AG04449 (cell line): ENCODE data around the gene GRIK1.
A peak's percentile ranks its signal among the peaks of the same experiment; 100 is the strongest.

ENCODE experiments used
- CTCF ChIA-PET: fragments of 350-600 bp; formaldehyde crosslinking; extraction: SDS; loops from one replicate; lab custom pipeline; 2021; ENCODE audit warnings: antibody characterized with exemption; lab: Yijun Ruan, JAX
- POLR2A ChIA-PET: fragments of 400-600, 350-600 bp; formaldehyde crosslinking; extraction: SDS; loops from one replicate; lab custom pipeline; 2020; ENCODE audit warnings: antibody characterized with exemption, inconsistent platforms; lab: Yijun Ruan, JAX
- DNase-seq: peaks from one replicate; pipeline ENCODE4 v3.0.0-alpha.2; 2010; ENCODE audit warnings: low read depth, low spot score
- H3K4me3 ChIP-seq: 2 replicates; pipeline ENCODE4 v1.5.1; 2011; ENCODE audit warnings: low read depth, mild to moderate bottlenecking, control low read depth, low read length
- CTCF ChIP-seq: IDR thresholded peaks from one replicate; pipeline ENCODE4 v1.5.1; 2011; ENCODE audit warnings: mild to moderate bottlenecking, moderate library complexity, low read length, control low read depth, inconsistent platforms; ENCODE audit not compliant: insufficient read depth; ENCODE audit errors: missing control alignments

GRIK1 gene

GRCh38 chr21:29860346-29860745 is 79.5 kb downstream of the GRIK1 start:
- no peak for TF ChIP-seq CTCF
- ChIA-PET POLR2A (no interaction called here), CTCF (interaction anchor here (1.0 kb wide), 1 partner anchor 12 kb away, joined by 4 read pairs; no protein-coding TSS in a partner anchor)
- H3K4me3 ChIP-seq, result no peak overlapping the region
- DNase-seq, result no peak

GRCh38 chr21:29857150-29857549 is 82.6 kb downstream of the GRIK1 start:
- H3K4me3 ChIP-seq, result no peak overlapping the region
- no peak for TF ChIP-seq CTCF
- CTCF ChIA-PET, result interaction anchor here (1.8 kb wide), 1 partner anchor 8 kb away, joined by 10 read pairs; no protein-coding TSS in a partner anchor
- no peak for DNase-seq
- POLR2A ChIA-PET, result no interaction called here

GRCh38 chr21:29854795-29855194 is 85.0 kb downstream of the GRIK1 start:
- ChIA-PET POLR2A (no interaction called here), CTCF (interaction anchor here (0.9 to 2.1 kb wide), 2 partner anchors 14 to 373 kb away, joined by 3 to 6 read pairs; no protein-coding TSS in a partner anchor)
- no peak for TF ChIP-seq CTCF
- DNase-seq, result no peak
- no peak overlapping the region for H3K4me3 ChIP-seq

- ChIA-PET CTCF (interaction anchor here (6.2 to 6.6 kb wide), 2 partner anchors 375 to 762 kb away, joined by 51 to 66 read pairs; no protein-coding TSS in a partner anchor), POLR2A (no interaction called here)
- no peak overlapping the region for H3K4me3 ChIP-seq
- DNase-seq, result no peak
- TF ChIP-seq CTCF, result no peak
These were observed 88.2 kb downstream of the GRIK1 start for GRCh38 chr21:29851611-29852010.

- peak; percentile 85 for TF ChIP-seq CTCF
- ChIA-PET POLR2A (no interaction called here), CTCF (interaction anchor here (0.7 to 6.6 kb wide), 20 partner anchors 8 to 761 kb away, joined by 3 to 66 read pairs (median 5); no protein-coding TSS in a partner anchor)
- DNase-seq, result peak; percentile 4
- H3K4me3 ChIP-seq, result no peak overlapping the region
These were observed 90.0 kb downstream of the GRIK1 start for GRCh38 chr21:29849735-29850176.

- H3K4me3 ChIP-seq, result no peak overlapping the region
- POLR2A ChIA-PET, result no interaction called here
- no peak for DNase-seq
- CTCF ChIA-PET, result no interaction called here
- no peak for TF ChIP-seq CTCF
These were observed 96.0 kb downstream of the GRIK1 start for GRCh38 chr21:29843804-29844203.
